ENCODE measurements around the gene TRIM64C.
"Not testable (repeated sequence)": the region's sequence is repeated elsewhere in the genome, so short reads cannot be mapped to it uniquely, and the experiment has no call there.

The TRIM64C gene, protein sequence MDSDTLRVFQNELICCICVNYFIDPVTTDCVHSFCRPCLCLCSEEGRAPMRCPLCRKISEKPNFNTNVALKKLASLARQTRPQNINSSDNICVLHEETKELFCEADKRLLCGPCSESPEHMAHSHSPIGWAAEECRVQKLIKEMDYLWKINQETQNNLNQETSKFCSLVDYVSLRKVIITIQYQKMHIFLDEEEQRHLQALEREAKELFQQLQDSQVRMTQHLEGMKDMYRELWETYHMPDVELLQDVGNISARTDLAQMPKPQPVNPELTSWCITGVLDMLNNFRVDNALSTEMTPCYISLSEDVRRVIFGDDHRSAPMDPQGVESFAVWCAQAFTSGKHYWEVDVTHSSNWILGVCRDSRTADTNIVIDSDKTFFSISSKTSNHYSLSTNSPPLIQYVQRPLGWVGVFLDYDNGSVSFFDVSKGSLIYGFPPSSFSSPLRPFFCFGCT

DNA sequence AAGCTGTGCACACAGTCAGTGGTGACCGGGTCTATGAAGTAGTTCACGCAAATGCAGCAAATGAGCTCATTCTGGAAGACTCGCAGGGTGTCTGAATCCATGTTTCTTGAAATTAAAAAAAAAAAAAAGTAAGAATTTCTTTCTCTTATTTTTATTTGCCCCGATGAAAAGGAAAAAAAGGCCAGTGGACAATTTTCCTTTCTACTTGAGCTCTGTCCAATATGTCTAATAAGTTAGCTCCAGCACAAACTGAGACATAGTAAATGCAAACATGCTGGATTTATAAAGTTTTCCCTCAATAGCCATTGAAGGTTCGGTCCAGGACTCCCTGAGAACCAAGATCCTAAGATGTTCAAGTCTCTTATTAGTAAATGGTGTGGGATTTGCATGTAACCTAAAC lies at the start of gene TRIM64C:
Gene TRIM64C, minus strand, starts transcription at position 101 of the 400 bp plus-strand sequence. Its CDS starts 0 bp downstream, at position 101.
- not testable (repeated sequence) for DNase-seq

DNA sequence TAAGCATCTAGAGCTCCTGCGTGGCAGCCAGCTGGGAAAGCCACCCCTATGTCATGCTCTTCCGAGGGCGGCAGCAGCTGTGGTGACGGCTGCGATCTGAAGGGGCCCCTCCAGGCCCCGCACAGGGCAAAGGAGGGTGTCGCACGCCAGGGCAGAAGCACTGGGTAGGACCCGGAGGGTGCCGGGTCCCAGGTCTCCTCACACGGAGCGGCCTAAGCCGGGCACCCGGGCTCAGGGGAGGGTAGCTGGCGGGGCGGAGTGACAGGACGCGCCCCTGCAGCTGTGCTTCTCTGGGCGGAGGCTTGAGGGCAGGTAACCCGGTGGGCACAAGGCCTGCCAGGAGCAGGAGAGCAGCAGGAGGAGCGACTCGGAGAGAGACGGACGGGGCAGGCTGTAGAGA lies 43.4 kb upstream of the TRIM64C start:
- DNase-seq: not testable (repeated sequence)

DNA sequence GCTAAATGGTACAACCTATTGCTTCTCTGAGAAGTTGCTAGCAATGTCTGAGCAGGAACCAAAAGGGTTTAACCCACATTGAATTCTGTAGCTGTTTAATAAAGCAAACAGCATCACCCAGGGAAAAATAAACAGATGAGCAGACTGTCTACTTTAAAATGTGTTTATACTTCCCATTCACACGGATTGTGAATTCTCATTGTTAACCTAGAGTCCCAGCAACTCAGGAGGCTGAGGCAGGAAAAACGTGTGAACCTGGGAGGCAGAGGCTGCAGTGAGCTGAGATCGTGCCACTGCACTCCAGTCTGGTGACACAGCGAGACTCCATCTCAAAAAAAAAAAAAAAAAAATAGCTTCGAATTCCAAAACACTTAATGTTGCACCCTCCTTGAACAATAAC lies 11.0 kb upstream of the TRIM64C start:
- DNase-seq: not testable (repeated sequence)

DNA sequence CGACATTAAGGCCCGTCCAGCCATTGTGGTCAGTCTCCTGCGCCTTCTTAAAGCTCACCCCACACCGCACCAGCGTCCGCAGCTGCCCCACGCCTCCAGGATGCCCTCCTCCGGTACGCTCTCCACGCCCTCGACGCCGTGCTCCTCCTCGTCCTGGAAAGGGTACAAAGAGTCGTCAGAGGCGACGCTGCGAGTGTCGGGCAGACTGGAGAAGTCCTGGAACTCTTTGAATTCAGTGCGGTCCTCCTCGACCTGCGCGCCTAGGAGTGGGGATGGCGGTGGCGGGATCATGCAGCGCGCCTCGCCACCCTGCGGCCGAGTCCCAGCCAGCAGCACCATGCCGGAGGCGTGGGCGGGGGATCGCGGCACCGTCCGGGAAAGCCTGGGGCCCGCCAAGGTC lies 9.1 kb downstream of the TRIM64C start:
- not testable (repeated sequence) for DNase-seq

DNA sequence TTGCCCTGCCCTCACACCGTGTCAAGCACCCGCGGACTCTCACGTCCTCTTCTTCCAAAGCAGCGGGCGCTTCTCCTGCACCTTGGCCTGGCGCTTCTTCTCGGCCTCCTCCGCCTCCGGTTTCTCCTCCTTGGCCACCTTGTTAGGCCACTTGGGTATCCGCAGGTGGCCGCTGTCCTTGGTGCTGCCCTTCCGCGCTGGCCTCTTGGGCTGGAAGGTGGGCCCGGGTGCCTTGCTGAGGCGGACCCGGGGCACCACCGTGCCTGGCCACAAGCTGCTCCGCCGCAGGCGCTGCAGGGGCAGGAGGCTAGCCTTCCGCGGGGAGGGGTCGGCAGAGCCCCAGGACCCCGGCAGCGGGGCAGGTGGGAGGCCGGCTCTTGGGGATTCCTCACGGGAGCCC lies 10.7 kb downstream of the TRIM64C start:
- DNase-seq: not testable (repeated sequence)

DNA sequence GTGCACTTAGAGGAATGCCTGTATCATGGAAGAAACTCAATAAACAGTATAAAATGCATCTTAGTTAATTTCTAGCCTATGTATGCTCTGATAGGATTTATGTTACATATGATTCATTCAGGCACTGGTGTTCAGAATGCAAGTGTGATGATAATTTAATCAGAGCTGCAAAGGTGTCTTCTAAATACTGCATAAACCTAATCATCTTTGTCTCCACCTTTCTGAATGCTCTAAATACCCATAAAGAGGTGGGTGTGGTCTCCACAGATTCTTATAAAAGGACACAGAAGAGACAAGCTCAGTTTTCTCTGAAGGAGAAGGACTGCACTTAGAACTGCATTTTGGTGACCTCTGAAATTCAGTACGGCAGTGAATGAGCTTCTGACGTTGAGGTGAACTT lies 30.4 kb downstream of the TRIM64C start, which contains the start of gene TRIM49B:
Gene TRIM49B, plus strand, starts transcription at position 301 of the 400 bp plus-strand sequence. CDS start 2,777 bp downstream, outside the sequence.
- DNase-seq: not testable (repeated sequence)
